Breast epithelium (tissue), 4 donors: Measurements from ENCODE around the gene ZMYND8. TPM values are rescaled to one million over a fixed set of nuclear protein-coding genes. Genes with fewer than 3 reads are reported as not detected.

ENCODE experiments used
- DNase-seq, 2 donors: peaks; one replicate each; pipeline ENCODE4 v3.0.0-alpha.2; 2019; ENCODE audit warnings: low spot score in 2 of 2
- H3K27ac ChIP-seq, 2 donors: fragments of 200-600 bp; sonication (generic) in 1 of 2; one replicate each; pipeline ENCODE4 v1.5.1; 2016 to 2019; ENCODE audit warnings: mild to moderate bottlenecking in 1 of 2
- H3K27me3 ChIP-seq, 2 donors: fragments of 200-600 bp; sonication (generic) in 1 of 2; one replicate each; pipeline versions ENCODE4 v1.5.1 to v1.6.0; 2017 to 2019; ENCODE audit warnings: control low read depth in 1 of 2, mild to moderate bottlenecking in 1 of 2
- H3K36me3 ChIP-seq: fragments of 200-600 bp; one replicate; pipeline ENCODE4 v1.5.1; 2019
- H3K4me1 ChIP-seq, 2 donors: fragments of 200-600 bp; sonication (generic); one replicate each; pipeline ENCODE4 v1.5.1; 2016 to 2019; ENCODE audit warnings: control low read depth in 1 of 2
- H3K4me3 ChIP-seq, 3 donors: fragments of 200-600 bp; sonication (generic); 1 replicate in 2 of 3; 2 replicates in 1 of 3; pipeline ENCODE4 v1.5.1; 2016 to 2019; ENCODE audit warnings: mild to moderate bottlenecking in 3 of 3, moderate library complexity in 2 of 3
- H3K9me3 ChIP-seq, 2 donors: fragments of 200-600 bp; sonication (generic) in 1 of 2; one replicate each; pipeline ENCODE4 v1.5.1; 2016 to 2019; ENCODE audit warnings: control low read depth in 1 of 2
- POLR2A ChIP-seq: fragments of 450-650 bp; IDR thresholded peaks from one replicate; pipeline ENCODE4 v1.6.1; 2016; ENCODE audit warnings: antibody characterized with exemption, mild to moderate bottlenecking, moderate library complexity
- POLR2AphosphoS5 ChIP-seq, 3 donors: sonication (generic); formaldehyde crosslinking; IDR thresholded peaks; one replicate each; pipeline ENCODE4 v1.6.1; 2017; ENCODE audit warnings: antibody characterized with exemption in 3 of 3
- intact Hi-C: fragments of 100-400 bp; cut with DNase I; formaldehyde crosslinking; loops from one replicate; pipeline ENCODE4 v1.15.1; 2023; ENCODE audit warnings: low total_unique reads
- total RNA-seq, 3 donors: library from RNA; depleted of rRNA; stranded (reverse); fragments of >200 nt; gene quantifications; one replicate each; pipeline ENCODE4 v1.1.0, GENCODE V29; 2016
- TF ChIP-seq, protein P1 (sequence below), 3 donors: fragments of 450-650 bp; IDR thresholded peaks; one replicate each; pipeline ENCODE4 v1.5.1; 2016 to 2017; ENCODE audit warnings: antibody characterized with exemption in 3 of 3, mild to moderate bottlenecking in 3 of 3, moderate library complexity in 3 of 3

The ZMYND8 gene
- total RNA-seq, 3 donors from 2014 or later, result 40.6 to 47.7 (median 41.4) TPM

DNA sequence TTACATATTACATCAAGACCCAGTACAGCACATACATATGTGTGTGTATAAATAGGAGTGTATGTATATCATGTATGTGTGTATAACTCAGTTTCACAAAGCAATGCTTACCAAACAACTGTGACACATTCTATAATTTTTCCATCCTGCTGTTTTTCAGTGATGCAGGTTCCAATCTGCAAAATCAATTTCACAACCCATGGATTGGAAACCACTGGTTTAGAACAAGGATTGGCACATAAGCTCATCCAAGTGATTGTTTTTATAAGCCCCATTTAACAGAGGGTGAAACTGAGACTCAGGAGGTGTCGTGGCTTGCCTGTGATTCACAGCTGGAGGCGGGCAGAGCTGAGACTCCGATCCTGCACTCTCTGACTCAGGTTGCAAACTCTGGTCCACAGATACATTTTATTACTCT lies 158.2 kb downstream of the ZMYND8 start:
- intact Hi-C loops, result no loop called here
- TF ChIP-seq, protein P1, sequence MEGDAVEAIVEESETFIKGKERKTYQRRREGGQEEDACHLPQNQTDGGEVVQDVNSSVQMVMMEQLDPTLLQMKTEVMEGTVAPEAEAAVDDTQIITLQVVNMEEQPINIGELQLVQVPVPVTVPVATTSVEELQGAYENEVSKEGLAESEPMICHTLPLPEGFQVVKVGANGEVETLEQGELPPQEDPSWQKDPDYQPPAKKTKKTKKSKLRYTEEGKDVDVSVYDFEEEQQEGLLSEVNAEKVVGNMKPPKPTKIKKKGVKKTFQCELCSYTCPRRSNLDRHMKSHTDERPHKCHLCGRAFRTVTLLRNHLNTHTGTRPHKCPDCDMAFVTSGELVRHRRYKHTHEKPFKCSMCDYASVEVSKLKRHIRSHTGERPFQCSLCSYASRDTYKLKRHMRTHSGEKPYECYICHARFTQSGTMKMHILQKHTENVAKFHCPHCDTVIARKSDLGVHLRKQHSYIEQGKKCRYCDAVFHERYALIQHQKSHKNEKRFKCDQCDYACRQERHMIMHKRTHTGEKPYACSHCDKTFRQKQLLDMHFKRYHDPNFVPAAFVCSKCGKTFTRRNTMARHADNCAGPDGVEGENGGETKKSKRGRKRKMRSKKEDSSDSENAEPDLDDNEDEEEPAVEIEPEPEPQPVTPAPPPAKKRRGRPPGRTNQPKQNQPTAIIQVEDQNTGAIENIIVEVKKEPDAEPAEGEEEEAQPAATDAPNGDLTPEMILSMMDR (IDR thresholded peaks at IDR 0.05), result no peak

DNA sequence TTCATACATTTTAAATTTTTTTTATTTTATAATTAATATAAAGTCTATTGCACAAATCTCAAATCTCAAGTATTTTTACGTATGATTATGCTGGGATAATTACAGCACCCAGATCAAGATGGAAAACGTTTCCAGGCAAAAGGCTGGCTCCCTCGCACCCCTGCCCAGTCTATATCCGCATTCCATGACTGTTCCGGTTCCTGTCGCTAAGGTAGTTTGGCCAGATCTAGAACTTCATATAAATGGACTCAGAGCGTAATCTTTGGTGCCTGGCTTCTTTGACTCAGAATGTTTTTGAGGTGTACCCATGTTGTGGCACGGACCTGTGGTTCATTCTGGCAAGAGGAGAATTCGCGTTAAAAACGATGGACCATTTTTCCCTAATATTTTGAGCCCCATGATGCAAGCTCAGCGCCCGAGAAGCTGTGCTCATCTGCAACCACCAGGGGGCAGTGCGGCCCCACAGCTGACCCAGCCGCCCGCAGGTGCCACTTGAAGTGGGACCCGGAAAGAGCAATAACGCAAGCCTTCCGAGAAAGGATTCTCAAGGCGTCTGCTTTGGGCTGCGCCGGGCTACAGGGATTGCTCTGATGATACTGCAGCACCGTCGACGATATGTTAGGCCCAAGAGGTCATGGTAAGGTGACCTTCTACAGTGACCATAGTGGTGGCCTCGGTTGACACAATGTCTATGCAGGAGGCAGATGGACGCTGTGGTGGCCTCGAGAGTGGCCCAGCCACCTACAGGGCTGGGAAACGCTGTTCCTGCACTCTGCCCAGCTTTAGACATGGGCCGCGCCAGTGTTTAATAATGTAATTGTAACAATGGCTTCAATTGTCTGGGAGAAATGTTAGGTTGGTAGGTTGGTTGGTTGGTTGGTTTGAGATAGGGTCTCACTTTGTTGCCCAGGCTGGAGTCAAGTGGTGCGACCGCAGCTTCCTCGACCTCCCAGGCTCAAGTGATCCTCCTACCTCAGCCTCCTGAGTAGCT lies 160.1 kb downstream of the ZMYND8 start:
- Histone ChIP-seq H3K4me3 (peak overlapping the region in 1 of 3 donors; percentile 6), H3K4me1 (no peaks in the 10 kb centered on the region), H3K36me3 (no peaks in the 10 kb centered on the region), H3K9me3 (no peaks in the 10 kb centered on the region), H3K27ac (no peak overlapping the region), H3K27me3 (no peaks in the 10 kb centered on the region)
- intact Hi-C loops, result no loop called here
- DNase-seq, result peak in 1 of 2 donors; percentile 72
- no peak for TF ChIP-seq POLR2A
- TF ChIP-seq, protein P1 (IDR thresholded peaks at IDR 0.05), result peak; percentile 81 to 89 (median 82)

More for the DNA sequence above, 158.2 kb downstream of the ZMYND8 start:
- Histone ChIP-seq H3K4me1 (no peaks in the 10 kb centered on the region), H3K27ac (no peak overlapping the region), H3K9me3 (no peaks in the 10 kb centered on the region), H3K36me3 (no peaks in the 10 kb centered on the region), H3K27me3 (no peaks in the 10 kb centered on the region), H3K4me3 (no peak overlapping the region)
- no peak for DNase-seq

DNA sequence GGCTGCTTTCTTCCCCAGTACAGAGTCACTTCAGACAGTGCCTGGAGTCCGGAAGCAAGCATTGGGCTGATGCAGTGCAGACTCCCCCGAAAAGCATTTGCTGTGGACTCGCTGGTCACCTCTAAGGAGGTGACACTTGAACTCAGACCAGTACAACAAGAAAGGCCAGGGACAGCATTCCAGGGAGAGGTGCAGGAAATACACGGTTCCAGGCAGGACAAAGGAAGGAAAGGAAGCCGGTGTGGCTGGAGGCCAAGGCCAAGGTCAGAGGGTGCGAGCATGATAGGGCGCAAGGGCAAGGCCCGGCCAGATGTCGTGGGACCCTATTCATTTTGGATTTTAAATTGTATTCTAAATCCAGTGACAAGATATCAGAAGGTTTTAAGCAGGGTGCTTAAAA lies 160.9 kb downstream of the ZMYND8 start:
- DNase-seq, result no peak
- Histone ChIP-seq H3K4me1 (no peaks in the 10 kb centered on the region), H3K27me3 (no peaks in the 10 kb centered on the region), H3K36me3 (no peaks in the 10 kb centered on the region), H3K27ac (no peak overlapping the region), H3K9me3 (no peaks in the 10 kb centered on the region), H3K4me3 (no peak overlapping the region)
- TF ChIP-seq POLR2A, result no peak
- TF ChIP-seq POLR2AphosphoS5 (IDR thresholded peaks at IDR 0.05), result no peak
- TF ChIP-seq, protein P1 (IDR thresholded peaks at IDR 0.05), result no peak
- intact Hi-C loops, result no loop called here

DNA sequence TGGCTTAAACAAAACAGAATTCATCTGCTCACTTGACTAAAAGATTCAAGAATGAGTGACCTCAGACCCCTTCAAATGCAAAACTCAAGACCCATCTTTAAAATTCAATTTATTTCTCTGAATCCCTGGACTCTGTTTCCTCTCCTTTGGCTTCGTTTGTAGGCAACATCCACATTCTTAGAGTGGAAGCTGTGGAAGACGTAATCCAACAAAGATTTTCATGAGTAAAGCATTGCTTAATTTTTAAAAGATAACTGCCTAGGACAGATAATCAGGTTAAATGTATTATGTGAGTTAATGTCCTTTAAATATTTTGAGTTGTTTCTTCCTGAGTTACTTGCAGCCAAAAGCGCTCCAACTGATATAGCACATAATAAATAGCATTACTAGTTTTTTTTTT lies 164.5 kb downstream of the ZMYND8 start:
- intact Hi-C loops, result no loop called here
- TF ChIP-seq, protein P1 (IDR thresholded peaks at IDR 0.05), result no peak
- TF ChIP-seq POLR2A (no peak), POLR2AphosphoS5 (IDR thresholded peaks at IDR 0.05) (no peak)
- DNase-seq, result no peak

DNA sequence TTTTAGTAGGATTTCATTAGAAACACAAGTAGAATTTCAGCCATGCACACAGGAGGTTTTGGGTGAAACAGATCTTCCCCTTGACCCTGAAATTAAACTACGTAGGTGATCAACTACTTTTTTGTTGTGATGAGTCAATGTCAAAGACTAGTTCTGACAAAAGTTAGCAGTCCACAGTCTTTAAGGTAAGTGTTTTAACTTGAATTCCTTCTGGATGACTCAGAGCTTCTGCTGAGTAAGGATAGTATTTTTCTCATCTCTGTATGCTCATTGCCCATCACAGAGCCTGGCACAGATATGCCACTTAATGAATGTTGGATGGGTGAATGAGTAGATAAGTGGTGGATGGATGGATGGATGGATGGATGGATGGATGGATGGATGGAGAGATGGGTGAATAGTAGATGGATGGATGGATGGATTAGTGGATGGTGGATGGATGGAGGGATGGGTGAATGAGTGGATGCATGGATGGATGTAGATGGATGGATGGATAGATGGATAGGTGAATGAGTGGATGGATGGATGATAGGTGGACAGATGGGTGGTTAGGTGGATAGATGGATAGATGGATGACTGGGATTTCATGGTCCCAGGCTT lies 165.3 kb downstream of the ZMYND8 start:
- TF ChIP-seq POLR2A, result no peak
- TF ChIP-seq, protein P1 (IDR thresholded peaks at IDR 0.05), result no peak
- no peak for TF ChIP-seq POLR2AphosphoS5 (IDR thresholded peaks at IDR 0.05)
- H3K4me3 ChIP-seq, result no peak overlapping the region
- DNase-seq, result no peak
- H3K27me3 ChIP-seq, result no peaks in the 10 kb centered on the region
- H3K9me3 ChIP-seq, result no peaks in the 10 kb centered on the region
- H3K36me3 ChIP-seq, result no peaks in the 10 kb centered on the region
- H3K27ac ChIP-seq, result no peak overlapping the region
- intact Hi-C loops, result no loop called here
- H3K4me1 ChIP-seq, result no peaks in the 10 kb centered on the region

More for the DNA sequence above, 164.5 kb downstream of the ZMYND8 start:
- no peaks in the 10 kb centered on the region for H3K36me3 ChIP-seq
- no peak overlapping the region for H3K27ac ChIP-seq
- H3K4me1 ChIP-seq, result no peaks in the 10 kb centered on the region
- H3K4me3 ChIP-seq, result no peak overlapping the region
- H3K27me3 ChIP-seq, result no peaks in the 10 kb centered on the region
- no peaks in the 10 kb centered on the region for H3K9me3 ChIP-seq
